ENCODE data around the gene GUCY1B1. TPM values are rescaled to one million over a fixed set of nuclear protein-coding genes. Genes with fewer than 3 reads are reported as not detected.

Gene GUCY1B1
- total RNA-seq, 1 experiment from 2014 or later = not detected

DNA sequence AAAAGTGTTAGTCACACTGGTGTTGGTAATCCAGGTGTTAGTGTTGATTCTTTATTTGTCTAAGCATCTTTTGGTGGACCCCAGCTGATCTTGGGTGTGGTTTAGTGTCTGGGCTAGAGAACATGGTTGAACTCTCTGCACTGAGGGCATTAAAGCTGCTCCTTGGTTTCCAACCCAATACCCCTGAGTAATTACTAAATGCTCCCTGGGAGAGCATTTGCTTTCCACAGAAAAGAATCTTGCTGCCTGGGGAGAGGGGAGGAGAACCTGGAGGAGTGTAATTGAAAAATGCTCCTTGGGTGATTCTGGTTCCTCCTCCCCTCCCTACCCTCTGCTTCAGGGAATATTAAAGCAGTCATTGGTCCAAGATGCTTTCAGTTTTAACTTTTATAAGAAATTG is 3.1 kb downstream of the GUCY1B1 start:
- intact Hi-C loops (cut with micrococcal nuclease) = no loop called here

GRCh38 chr4:155762334-155762733 is 3.5 kb downstream of the GUCY1B1 start:
- CTCF ChIA-PET = no interaction called here
- intact Hi-C loops (cut with micrococcal nuclease) = no loop called here
- POLR2A ChIA-PET = no interaction called here

More for the DNA sequence above, 3.1 kb downstream of the GUCY1B1 start:
- ATAC-seq (no peak), DNase-seq (ENCODE audit: low read depth, low spot score) (no peak)
- ChIA-PET CTCF (no interaction called here), POLR2A (no interaction called here), RAD21 (ENCODE audit: low non-redundant PET in 1 of 2, low total read pairs in 2 of 2, uncharacterized antibody in 2 of 2, unreplicated experiment in 2 of 2) (no interaction called here)
- no peaks in the 10 kb centered on the region for H4K20me1 ChIP-seq (ENCODE audit: insufficient read depth)
- H3K4me1 ChIP-seq (ENCODE audit: control insufficient read depth in 1 of 2, insufficient read depth in 2 of 2, low read length in 2 of 2) = no peaks in the 10 kb centered on the region
- H3K27me3 ChIP-seq (ENCODE audit: insufficient read depth, low read length) = no peaks in the 10 kb centered on the region
- H3K9ac ChIP-seq (ENCODE audit: low read length) = no peak overlapping the region
- no peak overlapping the region for H3K4me3 ChIP-seq (replicated peaks in 1 of 2; ENCODE audit: low read depth in 1 of 2, low read length in 2 of 2)
- H3K4me2 ChIP-seq (ENCODE audit: low read length) = no peak overlapping the region
- H3K9me3 ChIP-seq (ENCODE audit: control insufficient read depth in 1 of 2, insufficient read depth in 1 of 2, low read depth in 1 of 2, low read length in 2 of 2) = no peaks in the 10 kb centered on the region
- no peaks in the 10 kb centered on the region for H3K9me2 ChIP-seq (ENCODE audit: insufficient read depth)
- no peaks in the 10 kb centered on the region for H3K79me2 ChIP-seq (ENCODE audit: insufficient read depth, low read length)
- no peak for TF ChIP-seq RAD21 (IDR thresholded peaks at IDR 0.05; ENCODE audit: low read depth)
- TF ChIP-seq ELF1 (IDR thresholded peaks at IDR 0.05; ENCODE audit: borderline replicate concordance, low read depth) = no peak
- TF ChIP-seq, protein P1, sequence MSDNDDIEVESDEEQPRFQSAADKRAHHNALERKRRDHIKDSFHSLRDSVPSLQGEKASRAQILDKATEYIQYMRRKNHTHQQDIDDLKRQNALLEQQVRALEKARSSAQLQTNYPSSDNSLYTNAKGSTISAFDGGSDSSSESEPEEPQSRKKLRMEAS (IDR thresholded peaks at IDR 0.05) = no peak
- no peak for TF ChIP-seq EGR1 (IDR thresholded peaks at IDR 0.05; ENCODE audit: low read depth)
- TF ChIP-seq CEBPB (IDR thresholded peaks at IDR 0.05; ENCODE audit: low read depth) = no peak
- no peak for TF ChIP-seq TCF7L2 (IDR thresholded peaks at IDR 0.05; ENCODE audit: borderline replicate concordance, extremely low read depth, insufficient read depth, insufficient read length)
- TF ChIP-seq EZH2 (IDR thresholded peaks at IDR 0.05) = no peak
- no peak for TF ChIP-seq EZH2phosphoT487 (IDR thresholded peaks at IDR 0.05; ENCODE audit: borderline replicate concordance)
- TF ChIP-seq ZNF274 (IDR thresholded peaks at IDR 0.05; ENCODE audit: low read depth, low read length) = no peak
- TF ChIP-seq CBX3 (IDR thresholded peaks at IDR 0.05; ENCODE audit: low read depth) = no peak
- TF ChIP-seq ZFX (IDR thresholded peaks at IDR 0.05) = no peak
- no peak for TF ChIP-seq SIN3A (IDR thresholded peaks at IDR 0.05; ENCODE audit: low read depth)
- TF ChIP-seq FOSL1 (IDR thresholded peaks at IDR 0.05; ENCODE audit: low read depth) = no peak
- TF ChIP-seq YY1 (IDR thresholded peaks at IDR 0.05; ENCODE audit: extremely low read depth, insufficient replicate concordance, low read depth, low read length) = no peak
- no peak overlapping the region for H3K27ac ChIP-seq (ENCODE audit: low read depth, low read length)
- H3K36me3 ChIP-seq (ENCODE audit: control insufficient read depth in 1 of 2, insufficient read depth in 2 of 2, low read length in 2 of 2) = no peaks in the 10 kb centered on the region
- BruUV-seq (replicated peaks) = no TSS peak
- no peak overlapping the region for H2AFZ ChIP-seq (ENCODE audit: low read depth, low read length, poor library complexity, severe bottlenecking)

More at GRCh38 chr4:155762334-155762733, 3.5 kb downstream of the GUCY1B1 start:
- no peak overlapping the region for H2AFZ ChIP-seq (ENCODE audit: low read depth, low read length, poor library complexity, severe bottlenecking)
- no peaks in the 10 kb centered on the region for H3K4me1 ChIP-seq (ENCODE audit: control insufficient read depth in 1 of 2, insufficient read depth in 2 of 2, low read length in 2 of 2)
- TF ChIP-seq, protein P2, sequence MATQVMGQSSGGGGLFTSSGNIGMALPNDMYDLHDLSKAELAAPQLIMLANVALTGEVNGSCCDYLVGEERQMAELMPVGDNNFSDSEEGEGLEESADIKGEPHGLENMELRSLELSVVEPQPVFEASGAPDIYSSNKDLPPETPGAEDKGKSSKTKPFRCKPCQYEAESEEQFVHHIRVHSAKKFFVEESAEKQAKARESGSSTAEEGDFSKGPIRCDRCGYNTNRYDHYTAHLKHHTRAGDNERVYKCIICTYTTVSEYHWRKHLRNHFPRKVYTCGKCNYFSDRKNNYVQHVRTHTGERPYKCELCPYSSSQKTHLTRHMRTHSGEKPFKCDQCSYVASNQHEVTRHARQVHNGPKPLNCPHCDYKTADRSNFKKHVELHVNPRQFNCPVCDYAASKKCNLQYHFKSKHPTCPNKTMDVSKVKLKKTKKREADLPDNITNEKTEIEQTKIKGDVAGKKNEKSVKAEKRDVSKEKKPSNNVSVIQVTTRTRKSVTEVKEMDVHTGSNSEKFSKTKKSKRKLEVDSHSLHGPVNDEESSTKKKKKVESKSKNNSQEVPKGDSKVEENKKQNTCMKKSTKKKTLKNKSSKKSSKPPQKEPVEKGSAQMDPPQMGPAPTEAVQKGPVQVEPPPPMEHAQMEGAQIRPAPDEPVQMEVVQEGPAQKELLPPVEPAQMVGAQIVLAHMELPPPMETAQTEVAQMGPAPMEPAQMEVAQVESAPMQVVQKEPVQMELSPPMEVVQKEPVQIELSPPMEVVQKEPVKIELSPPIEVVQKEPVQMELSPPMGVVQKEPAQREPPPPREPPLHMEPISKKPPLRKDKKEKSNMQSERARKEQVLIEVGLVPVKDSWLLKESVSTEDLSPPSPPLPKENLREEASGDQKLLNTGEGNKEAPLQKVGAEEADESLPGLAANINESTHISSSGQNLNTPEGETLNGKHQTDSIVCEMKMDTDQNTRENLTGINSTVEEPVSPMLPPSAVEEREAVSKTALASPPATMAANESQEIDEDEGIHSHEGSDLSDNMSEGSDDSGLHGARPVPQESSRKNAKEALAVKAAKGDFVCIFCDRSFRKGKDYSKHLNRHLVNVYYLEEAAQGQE (IDR thresholded peaks at IDR 0.05; ENCODE audit: low read depth) = no peak
- TF ChIP-seq, protein P1 (IDR thresholded peaks at IDR 0.05) = no peak
- TF ChIP-seq CTCF (IDR thresholded peaks at IDR 0.05 in 2 of 3, conservative IDR thresholded peaks at IDR 0.05 in 1 of 3; ENCODE audit: borderline replicate concordance in 1 of 3, insufficient read depth in 1 of 3, low read depth in 2 of 3, low read length in 2 of 3) (no peak), FOSL1 (IDR thresholded peaks at IDR 0.05; ENCODE audit: low read depth) (no peak), SRF (IDR thresholded peaks at IDR 0.05; ENCODE audit: low read depth) (no peak), JUND (IDR thresholded peaks at IDR 0.05) (no peak), SP1 (IDR thresholded peaks at IDR 0.05; ENCODE audit: low read depth) (no peak), POLR2AphosphoS5 (IDR thresholded peaks at IDR 0.05; ENCODE audit: low read depth, low read length) (no peak), EZH2phosphoT487 (IDR thresholded peaks at IDR 0.05; ENCODE audit: borderline replicate concordance) (no peak), ATF3 (IDR thresholded peaks at IDR 0.05) (no peak)
- H3K27me3 ChIP-seq (ENCODE audit: insufficient read depth, low read length) = no peaks in the 10 kb centered on the region
- no peak overlapping the region for H3K4me3 ChIP-seq (replicated peaks in 1 of 2; ENCODE audit: low read depth in 1 of 2, low read length in 2 of 2)
- RAD21 ChIA-PET (ENCODE audit: low non-redundant PET in 1 of 2, low total read pairs in 2 of 2, uncharacterized antibody in 2 of 2, unreplicated experiment in 2 of 2) = no interaction called here
- no peak overlapping the region for H3K27ac ChIP-seq (ENCODE audit: low read depth, low read length)
- no peaks in the 10 kb centered on the region for H4K20me1 ChIP-seq (ENCODE audit: insufficient read depth)
- H3K79me2 ChIP-seq (ENCODE audit: insufficient read depth, low read length) = no peaks in the 10 kb centered on the region
- H3K9ac ChIP-seq (ENCODE audit: low read length) = no peak overlapping the region
- no peaks in the 10 kb centered on the region for H3K9me2 ChIP-seq (ENCODE audit: insufficient read depth)
- ATAC-seq = no peak
- H3K36me3 ChIP-seq (ENCODE audit: control insufficient read depth in 1 of 2, insufficient read depth in 2 of 2, low read length in 2 of 2) = no peaks in the 10 kb centered on the region
- BruUV-seq (replicated peaks) = no TSS peak
- no peak for DNase-seq (ENCODE audit: low read depth, low spot score)
- no peaks in the 10 kb centered on the region for H3K9me3 ChIP-seq (ENCODE audit: control insufficient read depth in 1 of 2, insufficient read depth in 1 of 2, low read depth in 1 of 2, low read length in 2 of 2)
- H3K4me2 ChIP-seq (ENCODE audit: low read length) = no peak overlapping the region

Data from HCT116 (cell line).